GM23248 (cell line): ENCODE results near the gene SLC28A3.

ENCODE experiments used
- EZH2 ChIP-seq: fragments of 200-600 bp; sonication (generic); IDR thresholded peaks from 2 replicates; pipeline ENCODE4 v1.6.1; 2018; ENCODE audit warnings: antibody characterized with exemption, mild to moderate bottlenecking; ENCODE audit not compliant: insufficient read depth, poor library complexity, severe bottlenecking
- EZH2phosphoT487 ChIP-seq: fragments of 200-600 bp; sonication (generic); IDR thresholded peaks from 2 replicates; pipeline ENCODE4 v1.6.1; 2018; ENCODE audit warnings: antibody characterized with exemption, moderate library complexity, mild to moderate bottlenecking, low read depth; ENCODE audit not compliant: insufficient read depth

- TF ChIP-seq EZH2 (no peak), EZH2phosphoT487 (no peak)
These were observed 105.0 kb downstream of the SLC28A3 start for GRCh38 chr9:84235511-84235910.
